GM12891 (cell line): ENCODE data around the gene ABL1.

ENCODE experiments used
- POLR2A ChIP-seq: IDR thresholded peaks from 2 replicates; pipeline ENCODE4 v1.6.1; 2011; ENCODE audit warnings: low read depth, low read length, control low read depth
- POLR2AphosphoS5 ChIP-seq: IDR thresholded peaks from 2 replicates; pipeline ENCODE4 v1.6.1; 2011; ENCODE audit warnings: low read depth, low read length, control low read depth
- POU2F2 ChIP-seq: IDR thresholded peaks from 2 replicates; pipeline ENCODE4 v1.6.1; 2011; ENCODE audit warnings: low read depth, mild to moderate bottlenecking, control low read depth, low read length, moderate library complexity
- TAF1 ChIP-seq: IDR thresholded peaks from 2 replicates; pipeline ENCODE4 v1.6.1; 2011; ENCODE audit warnings: low read depth, low read length, control low read depth

GRCh38 chr9:130794923-130795495, 40.0 kb upstream of the ABL1 start:
- no peak for TF ChIP-seq POLR2AphosphoS5
- TF ChIP-seq POLR2A = no peak
- no peak for TF ChIP-seq TAF1
- TF ChIP-seq POU2F2 = no peak
